Stimulated activated CD4-positive, alpha-beta T cell treated with anti-CD3 and anti-CD28 coated beads, Interleukin-4, amount 100 ng/mL, for 4 hours (primary cell): ENCODE measurements around the gene TCTA.
A peak's percentile ranks its signal among the peaks of the same experiment; 100 is the strongest.
"Not testable (repeated sequence)": the region's sequence is repeated elsewhere in the genome, so short reads cannot be mapped to it uniquely, and the experiment has no call there.

ENCODE experiments used
- DNase-seq, 2 experiments: peaks; one replicate each; pipeline ENCODE4 v3.0.0-alpha.2; 2020

The TCTA gene, protein sequence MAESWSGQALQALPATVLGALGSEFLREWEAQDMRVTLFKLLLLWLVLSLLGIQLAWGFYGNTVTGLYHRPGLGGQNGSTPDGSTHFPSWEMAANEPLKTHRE

DNA sequence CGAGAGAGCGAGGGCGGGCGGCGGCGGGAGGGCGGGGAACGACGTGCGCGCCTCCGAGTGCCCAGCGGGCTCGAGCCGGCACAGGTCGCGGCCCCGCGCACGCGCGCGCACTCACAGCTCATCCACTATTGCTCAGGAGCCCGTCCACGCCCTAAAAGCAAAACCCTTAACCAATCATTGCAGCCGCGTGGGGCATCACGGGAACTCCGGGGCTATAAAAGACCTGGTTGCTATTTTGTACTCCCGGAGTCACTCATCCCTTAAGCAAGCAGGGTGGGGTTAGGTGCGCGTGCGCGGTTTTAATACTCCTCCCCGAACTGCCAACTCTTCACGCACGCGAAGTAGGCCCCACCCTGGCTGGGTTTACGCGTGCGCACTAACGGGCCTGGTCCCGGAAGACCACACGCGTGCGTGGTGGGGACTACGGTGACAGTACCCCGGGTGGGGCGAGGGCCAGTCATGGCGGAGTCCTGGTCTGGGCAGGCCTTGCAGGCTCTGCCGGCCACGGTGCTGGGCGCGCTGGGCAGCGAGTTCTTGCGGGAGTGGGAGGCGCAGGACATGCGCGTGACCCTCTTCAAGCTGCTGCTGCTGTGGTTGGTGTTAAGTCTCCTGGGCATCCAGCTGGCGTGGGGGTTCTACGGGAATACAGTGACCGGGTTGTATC, at the start of gene TCTA, which contains the start of gene RHOA:
Gene TCTA, plus strand, starts transcription at position 456 of the 664 bp plus-strand sequence. Its CDS starts 4 bp downstream, at position 460.
Gene RHOA, minus strand, starts transcription at position 9 of the 664 bp plus-strand sequence. CDS start 36,387 bp downstream, outside the sequence.
- DNase-seq: peak; percentile 98 to 99

DNA sequence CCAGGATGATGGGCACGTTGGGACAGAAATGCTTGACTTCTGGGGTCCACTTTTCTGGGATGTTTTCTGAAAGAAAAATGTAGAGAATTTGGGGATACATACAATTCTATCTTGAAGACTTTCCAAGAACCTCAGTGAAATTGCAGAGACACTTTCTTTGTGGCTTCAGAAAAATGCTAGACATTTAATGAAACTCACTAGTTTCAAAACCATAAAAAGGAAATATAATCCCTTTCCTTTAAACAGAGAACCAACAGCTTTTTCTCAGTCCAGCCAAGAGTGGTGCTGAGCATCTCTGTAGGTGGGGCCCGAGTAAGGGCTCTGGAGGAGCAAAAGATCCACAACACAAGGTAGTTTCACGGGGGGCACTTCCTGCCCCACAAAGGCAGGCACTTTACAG, 49.7 kb upstream of the TCTA start:
- DNase-seq: no peak

DNA sequence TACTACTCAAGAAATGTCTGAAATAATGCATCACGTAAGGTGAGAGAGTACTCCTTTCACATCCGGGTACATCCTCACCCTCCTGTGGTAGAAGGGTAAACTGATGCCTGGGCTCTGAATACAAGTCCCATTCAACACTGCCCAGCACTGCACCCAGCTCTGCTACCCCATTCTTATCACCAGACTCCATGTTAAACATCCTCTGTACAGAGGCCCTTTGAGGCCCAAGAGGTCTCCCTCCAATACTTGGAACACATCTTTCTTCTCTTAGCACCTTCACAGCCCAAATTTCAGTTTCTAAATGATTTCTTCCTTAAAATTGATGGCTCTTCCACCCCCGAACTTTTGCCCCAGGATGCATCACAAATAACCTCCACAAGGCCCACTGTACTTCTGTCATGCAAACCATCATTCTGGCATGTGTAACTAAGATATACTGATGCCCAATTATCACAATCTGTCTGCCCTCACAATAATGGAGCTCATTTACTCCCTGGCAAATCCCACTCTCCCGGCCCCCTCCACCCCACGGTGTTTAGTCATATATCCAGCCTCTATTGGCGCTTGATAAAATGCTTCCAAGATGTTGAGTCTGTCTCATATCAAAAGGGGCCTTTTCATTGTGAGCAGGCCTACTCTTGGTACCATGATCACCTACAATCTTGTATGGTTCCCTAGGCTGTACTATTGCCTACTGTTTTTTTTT, 41.5 kb upstream of the TCTA start:
- DNase-seq: no peak

DNA sequence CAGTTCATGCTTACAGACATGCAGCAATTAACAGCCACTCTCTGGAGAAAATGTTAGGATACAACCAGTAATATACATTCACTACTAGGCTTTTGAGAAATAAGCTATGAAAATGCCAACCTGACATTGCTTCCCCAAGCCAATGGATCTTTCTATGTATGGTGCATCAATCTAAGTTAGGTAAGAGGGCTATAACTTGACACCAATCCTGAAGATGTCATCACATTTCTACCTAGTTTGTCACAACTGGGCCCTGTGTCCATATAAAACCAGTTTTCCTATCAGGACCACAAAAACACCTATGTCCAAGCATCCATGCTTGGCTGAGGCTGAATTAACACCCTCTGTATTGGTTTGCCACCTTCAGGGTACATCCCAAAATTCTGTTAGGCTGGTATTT, 40.3 kb upstream of the TCTA start:
- no peak for DNase-seq

DNA sequence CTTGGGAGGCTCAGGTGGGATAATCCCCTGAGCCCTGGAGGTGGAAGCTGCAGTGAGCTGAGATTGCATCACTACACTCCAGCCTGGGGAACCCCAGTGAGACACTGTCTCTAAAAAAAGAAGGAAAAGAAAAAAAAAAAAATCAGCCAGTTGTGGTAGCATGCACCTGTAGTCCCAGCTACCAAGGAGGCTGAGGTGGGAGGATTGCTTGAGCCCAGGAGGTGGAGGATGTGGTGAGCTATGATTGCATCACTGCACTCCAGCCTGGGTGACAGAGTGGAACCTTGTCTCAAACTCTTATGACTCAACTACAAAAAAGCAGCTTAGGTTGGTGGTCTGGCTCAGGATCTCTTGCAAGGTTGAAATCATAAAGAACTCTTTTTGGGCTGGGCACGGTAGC, 34.7 kb upstream of the TCTA start:
- peak; percentile 22 to 74 for DNase-seq

DNA sequence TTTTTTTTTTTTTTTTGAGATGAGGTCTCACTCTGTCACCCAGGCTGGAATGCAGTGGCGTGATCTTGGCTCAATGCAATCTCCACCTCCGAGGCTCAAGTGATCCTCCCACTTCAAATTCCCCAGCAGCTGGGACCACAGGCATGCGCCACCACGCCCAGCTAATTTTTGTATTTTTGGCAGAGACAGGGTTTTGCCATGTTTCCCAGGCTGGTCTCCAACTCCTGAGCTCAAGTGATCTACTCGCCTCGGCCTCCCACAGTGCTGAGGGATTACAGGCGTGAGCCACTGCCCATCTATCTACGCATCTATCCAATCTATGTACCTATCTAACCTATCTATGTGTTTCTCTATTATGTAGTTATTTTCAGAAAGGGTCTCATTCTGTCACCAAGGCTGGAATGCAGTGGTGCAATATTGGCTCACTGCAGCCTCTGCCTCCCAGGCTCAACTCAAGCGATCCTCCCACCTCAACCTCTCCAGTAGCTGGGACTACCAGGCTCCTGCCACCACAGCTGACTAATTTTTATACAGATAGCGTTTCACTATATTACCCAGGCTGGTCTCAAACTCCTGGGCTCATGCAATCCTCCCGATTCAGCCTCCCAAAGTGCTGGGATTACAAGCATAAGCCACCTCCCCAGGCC, 33.9 kb upstream of the TCTA start:
- DNase-seq: no peak

DNA sequence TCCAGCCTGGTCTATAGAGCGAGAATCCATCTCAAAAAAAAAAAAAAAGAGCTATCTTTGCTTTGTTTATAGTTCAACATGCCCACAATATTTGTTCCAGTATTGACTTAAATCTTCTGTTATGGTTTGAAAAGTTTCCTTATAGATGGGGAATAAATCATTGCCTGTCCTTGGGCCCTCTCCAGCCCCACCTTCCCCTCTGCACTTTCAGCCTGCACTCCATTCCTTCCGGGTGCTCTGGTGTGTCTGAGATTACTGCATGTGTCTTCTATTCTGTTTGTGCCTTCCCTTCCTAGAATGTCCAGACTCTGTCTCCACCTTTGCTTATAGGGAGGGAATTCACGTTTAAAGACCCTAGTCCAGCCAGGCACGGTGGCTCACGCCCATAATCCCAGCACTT, 28.8 kb upstream of the TCTA start:
- DNase-seq: no peak

DNA sequence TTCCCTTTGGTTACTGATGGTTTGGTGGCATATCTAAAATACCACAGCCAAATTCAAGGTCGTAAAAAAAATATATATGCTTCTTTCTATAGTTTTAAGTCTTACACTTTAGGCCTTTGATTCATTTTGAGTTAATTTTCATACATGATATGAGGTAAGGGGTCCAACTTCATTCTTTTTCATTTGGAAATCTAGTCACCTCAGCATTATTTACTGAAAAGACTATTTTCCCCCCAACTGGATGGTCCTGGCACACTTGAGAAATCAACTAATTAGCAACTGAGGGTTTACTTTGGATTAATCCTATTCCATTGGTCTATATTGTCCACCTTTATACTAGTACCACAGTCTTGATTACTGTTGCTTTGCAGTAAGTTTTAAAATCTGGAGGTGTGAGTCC, 26.6 kb upstream of the TCTA start:
- DNase-seq: no peak

DNA sequence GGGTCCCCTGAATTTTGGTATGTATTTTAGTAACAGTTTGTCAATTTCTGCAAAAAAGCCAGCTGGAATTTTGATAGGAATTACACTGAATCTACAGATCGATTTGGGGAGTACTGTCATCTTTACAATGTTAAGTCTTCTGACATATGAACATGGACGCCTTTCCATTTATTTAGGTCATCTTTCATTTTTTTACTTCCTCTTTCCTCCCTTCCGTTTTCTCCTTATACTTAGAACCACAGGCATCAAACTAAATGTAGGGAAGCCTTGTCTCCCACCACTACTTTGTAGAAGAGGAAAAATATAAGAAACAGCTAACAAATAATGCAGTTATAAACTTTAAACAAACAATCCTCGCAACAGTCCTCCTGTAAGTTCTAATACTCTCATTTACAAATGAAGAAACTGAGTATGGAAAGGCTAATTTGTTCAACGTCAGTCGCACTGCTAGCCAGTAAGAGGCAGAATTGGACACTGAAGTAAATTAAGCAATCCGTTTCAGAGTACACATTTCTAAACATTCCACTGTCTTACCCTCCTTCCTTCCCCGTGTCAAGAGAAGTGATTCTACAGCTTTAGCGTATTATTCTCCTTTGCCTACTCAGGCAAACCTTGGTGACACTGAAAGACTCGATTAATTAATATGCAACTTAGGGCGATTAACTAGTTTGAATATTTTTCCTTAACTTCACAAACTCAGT, 26.0 kb upstream of the TCTA start:
- DNase-seq: no peak

DNA sequence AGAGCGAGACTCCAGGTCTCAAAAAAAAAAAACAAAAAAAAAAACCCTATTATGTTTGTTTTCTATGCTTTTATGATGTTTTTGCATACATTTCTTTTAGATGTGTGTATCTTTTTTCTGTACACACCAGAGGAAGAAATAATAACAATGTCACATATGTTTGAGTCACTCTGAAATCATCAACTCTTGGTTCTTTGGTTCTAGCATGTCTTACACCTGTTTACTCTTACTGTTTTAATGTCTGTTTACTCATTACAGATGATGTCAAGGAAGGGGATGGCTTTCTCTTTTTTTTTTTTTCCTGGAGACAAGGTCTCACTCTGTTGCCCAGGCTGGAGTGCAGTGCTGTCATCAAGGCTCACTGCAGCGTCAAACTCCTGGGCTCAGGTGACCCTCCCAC, 24.5 kb upstream of the TCTA start:
- no peak for DNase-seq

DNA sequence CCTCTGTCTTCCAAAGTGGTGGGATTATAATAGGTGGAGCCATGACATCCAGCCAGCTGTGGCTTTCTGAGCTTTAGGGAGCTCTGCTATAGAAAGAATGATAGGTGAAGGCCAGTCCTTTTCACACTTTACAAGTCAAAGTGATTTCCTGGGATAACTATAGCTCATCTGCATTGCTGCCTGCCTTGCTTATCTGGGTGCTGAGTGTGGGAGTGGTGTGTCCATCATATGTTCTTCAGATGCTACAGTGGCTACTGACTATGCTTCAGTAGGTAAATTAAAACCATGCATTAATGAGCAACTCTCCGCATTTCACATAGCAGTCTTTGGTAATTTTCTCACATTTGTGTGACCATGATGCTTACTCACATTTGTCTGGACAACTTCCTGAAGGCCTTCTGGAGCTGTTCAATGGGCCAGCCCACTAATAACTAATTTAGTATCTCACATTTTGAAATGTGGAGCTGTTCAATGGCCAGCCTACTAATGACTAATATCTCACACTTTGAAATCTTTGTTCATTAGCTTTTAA, 23.9 kb upstream of the TCTA start:
- no peak for DNase-seq

DNA sequence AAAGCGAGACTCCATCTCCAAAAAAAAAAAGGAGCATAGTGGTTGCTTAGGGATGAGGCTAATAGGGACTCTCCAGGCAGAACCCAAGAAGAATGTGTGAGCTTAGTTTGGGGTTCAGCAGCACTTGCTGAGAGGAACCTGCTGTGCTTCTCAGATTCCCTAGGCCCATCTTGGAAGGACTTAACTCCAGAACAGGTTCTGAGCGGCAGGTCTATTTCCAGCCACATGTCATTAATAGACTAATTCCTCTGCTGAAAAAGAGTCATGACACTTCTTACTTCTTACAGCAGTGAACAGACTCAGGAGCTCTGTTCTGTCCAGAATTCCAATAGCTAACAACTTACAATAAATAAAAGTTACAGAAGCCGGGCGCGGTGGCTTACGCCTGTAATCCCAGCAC, 22.9 kb upstream of the TCTA start:
- DNase-seq: no peak

DNA sequence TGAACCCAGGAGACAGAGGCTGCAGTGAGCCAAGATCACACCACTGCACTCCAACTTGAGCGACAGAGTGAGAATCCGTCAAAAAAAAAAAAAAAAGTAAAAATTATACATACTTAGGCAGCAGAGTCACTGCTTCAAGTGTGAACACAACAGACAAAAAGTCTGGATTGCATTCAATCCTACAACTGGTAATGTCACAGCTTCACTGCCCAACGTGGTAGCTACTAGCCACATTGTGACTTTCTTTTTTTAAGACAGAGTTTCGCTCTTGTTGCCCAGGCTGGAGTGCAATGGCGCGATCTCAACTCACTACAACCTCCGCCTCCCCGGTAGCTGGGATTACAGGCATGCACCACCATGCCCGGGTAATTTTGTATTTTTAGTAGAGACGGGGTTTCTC, 20.9 kb upstream of the TCTA start:
- DNase-seq: not testable (repeated sequence)

DNA sequence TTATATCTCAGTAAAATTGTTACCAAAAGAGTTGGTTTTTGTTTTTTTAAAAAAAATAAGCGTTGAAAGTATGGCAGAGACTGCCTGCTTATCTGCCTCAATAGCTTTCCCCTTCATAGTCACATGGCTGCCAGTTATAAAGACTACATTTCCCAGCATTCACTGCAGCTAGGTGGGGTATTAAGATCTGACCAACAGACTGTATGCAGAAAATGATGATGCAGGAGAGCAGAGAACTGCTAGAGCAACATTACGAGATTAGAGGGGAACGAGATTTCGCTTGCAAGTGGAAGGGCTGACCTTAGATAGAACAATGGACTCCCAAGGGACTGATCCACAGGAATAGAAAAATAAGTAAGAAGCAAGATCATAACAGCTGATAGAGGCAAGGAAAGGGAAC, 14.8 kb upstream of the TCTA start:
- no peak for DNase-seq

DNA sequence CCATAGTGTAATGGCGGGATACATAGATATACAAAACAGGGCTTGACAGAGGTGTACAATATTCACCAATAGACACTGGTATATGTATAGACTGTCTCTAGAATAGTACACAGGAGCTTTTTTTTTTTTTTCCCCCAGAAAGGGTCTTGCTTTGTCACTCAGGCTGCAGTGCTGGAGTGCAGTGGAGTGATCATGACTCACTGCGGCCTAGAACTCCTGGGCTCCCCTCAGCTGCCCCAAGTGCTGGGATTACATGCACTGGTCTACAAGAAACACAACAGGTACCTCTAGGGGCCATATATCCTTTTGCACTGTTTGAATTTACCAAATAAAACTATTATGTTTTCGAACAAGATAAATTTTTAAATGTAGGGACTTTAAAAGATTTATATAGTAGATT, 12.8 kb upstream of the TCTA start:
- no peak for DNase-seq

DNA sequence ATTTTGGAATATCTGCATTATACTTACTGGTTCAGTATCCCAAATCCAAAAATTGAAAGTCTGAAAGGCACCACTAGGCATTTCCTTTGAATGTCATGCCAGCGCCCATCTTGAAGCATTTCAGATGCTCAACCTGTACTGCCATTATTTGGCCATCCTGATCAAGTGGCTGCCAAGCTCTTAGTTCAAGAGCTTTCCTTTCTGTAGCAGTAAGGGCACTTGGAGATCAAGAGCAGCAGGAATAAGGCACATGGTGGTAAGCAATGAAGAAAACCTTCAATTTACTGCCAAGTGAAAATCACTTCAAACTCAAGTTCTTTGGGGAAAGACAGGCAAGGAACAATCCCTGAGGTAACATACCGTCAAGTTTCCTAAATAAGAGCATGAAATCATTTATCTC, 10.5 kb upstream of the TCTA start:
- no peak for DNase-seq

DNA sequence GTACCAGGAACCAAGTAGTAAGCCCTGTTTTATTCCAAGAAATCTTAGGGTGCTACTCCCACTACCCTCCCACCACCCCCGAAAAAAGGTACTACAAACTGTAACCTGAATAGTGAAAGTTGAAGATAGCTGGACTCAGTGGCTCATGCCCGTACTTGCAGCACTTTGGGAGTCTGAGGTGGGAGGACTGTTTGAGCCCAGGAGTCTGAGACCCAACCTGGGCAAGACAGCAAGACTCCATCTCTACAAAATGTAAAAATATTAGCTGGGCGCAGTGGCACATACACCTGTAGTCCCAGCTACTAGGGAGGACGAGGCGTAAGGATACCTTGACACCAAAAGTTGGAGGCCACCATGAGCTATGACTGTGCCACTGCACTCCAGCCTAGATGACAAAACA, 8.3 kb upstream of the TCTA start:
- DNase-seq: no peak

DNA sequence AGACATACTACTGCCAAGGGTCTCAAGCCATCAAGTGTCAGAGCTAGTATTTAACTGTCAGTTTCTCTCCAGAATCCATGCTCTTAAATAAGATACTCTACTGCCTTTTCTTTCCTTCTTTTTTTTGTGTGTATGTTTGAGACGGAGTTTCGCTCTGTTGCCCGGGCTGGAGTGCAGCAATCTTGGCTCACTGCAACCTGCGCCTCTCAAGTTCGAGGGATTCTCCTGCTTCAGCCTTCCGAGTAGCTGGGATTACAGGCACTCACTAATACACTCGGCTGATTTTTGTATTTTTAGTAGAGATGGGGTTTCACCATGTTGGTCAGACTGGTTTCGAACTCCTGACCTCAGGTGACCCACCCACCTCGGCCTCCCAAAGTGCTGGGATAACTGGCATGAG, 6.7 kb upstream of the TCTA start:
- DNase-seq: not testable (repeated sequence)

DNA sequence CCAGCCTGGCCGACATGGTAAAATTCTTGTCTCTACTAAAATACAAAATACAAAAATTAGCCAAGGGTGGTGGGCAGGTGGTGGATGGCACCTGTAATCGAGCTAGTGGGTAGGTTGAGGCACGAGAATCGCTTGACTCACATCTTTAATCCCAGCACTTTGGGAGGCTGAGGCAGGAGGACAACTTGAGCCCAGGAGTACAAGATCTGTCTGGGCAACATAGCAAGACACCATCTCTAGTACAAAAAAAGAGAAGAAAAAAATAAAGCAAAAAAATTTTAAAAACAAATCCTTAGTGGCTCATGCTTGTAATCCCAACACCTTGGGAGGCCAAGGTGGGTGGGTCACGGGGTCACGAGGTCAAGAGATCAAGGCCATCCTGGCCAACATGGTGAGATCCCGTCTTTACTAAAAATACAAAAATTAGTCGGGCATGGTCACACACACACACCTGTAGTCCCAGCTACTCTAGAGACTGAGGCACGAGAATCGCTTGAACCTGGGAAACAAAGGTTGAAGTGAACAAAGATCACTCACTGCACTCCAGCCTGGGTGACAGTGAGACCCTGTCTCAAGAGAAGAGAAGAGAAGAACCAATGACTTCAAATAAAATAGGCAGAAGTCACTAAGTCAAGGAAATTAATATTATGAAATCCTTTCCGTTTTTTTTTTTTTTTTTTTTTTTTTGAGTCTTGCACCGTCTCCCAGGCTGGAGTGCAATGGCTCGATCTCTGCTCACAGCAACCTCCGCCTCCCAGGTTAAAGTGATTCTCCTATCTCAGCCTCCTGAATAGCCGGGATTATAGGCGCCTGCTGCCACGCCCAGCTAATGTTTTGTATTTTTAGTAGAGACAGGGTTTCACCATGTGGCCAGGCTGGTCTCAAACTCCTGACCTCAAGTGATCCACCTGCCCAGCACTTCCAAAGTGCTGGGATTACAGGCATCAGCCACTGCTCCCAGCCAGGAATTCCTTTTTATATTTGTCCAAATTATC, 5.4 kb upstream of the TCTA start:
- no peak for DNase-seq

DNA sequence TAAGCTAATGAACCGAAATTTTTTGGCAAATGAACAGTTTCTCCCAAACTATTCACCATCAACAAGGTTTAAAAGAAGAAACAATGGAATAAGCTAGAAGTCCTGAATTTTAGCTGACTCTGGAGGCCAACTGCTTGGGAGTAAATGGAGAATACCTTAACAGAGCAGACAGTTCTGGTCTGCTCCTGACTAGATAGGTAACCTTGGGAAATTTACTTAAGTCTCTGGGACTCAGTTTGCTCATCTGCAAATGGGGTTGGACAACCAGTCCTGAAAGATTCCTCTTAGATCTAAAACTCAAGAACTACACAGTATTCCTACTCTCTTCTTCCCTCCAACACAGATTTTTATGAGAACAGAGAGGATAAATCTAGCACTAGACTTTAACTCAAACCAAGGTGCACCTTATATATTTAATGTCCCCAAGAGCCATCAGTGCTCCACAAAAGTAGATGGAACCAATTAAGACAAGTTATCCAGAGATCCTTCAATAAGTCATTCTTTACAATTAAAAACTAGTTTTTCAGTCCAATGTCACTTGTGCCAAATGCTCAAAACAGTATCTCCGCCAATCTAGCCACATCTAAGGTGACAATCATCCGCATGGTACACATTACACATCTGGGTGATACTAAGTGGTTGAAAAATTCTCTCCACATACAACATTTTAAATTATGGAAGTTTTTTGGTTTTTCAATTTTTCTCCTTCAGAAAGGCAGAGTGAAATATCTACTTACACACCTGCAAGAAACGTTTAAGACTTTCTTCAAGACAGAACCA, 2.0 kb upstream of the TCTA start:
- no peak for DNase-seq
